Progenitor cell of endocrine pancreas (in vitro differentiated cells): ENCODE results near the gene NPR3. TPM values are rescaled to one million over a fixed set of nuclear protein-coding genes. Genes with fewer than 3 reads are reported as not detected.

Experiments used
- DNase-seq: peaks from one replicate; pipeline ENCODE4 v3.0.0; 2021; ENCODE audit warnings: low spot score; ENCODE audit not compliant: unreplicated experiment
- H3K27ac Mint-ChIP-seq: 2 replicates; pipeline ENCODE4 v1.8.0; 2021; ENCODE audit warnings: mild to moderate bottlenecking, moderate library complexity, mixed read lengths
- H3K27me3 Mint-ChIP-seq: 2 replicates; pipeline ENCODE4 v1.8.0; 2021; ENCODE audit warnings: mixed read lengths
- H3K36me3 Mint-ChIP-seq: 2 replicates; pipeline ENCODE4 v1.8.0; 2022; ENCODE audit warnings: mixed read lengths; ENCODE audit not compliant: insufficient read depth
- H3K4me1 Mint-ChIP-seq: 2 replicates; pipeline ENCODE4 v1.8.0; 2021; ENCODE audit warnings: low read depth, mixed read lengths
- H3K4me3 Mint-ChIP-seq: 2 replicates; pipeline ENCODE4 v1.8.0; 2021; ENCODE audit warnings: low read depth, mild to moderate bottlenecking, moderate library complexity, mixed read lengths
- H3K9me3 Mint-ChIP-seq: 2 replicates; pipeline ENCODE4 v1.8.0; 2021; ENCODE audit warnings: low read depth, mixed read lengths
- total RNA-seq: library from RNA; stranded (reverse); gene quantifications from 2 replicates; pipeline ENCODE4 v1.2.1, GENCODE V29; 2021
- TF ChIP-seq, protein P1 (sequence below): fragments of 200-600 bp; sonication (generic); IDR thresholded peaks from one replicate; pipeline ENCODE4 v1.5.0; 2021; ENCODE audit warnings: antibody characterized with exemption, mild to moderate bottlenecking; ENCODE audit not compliant: unreplicated experiment

The NPR3 gene
- total RNA-seq, 1 donor from 2014 or later: 1.0 TPM

GRCh38 chr5:32711681-32712480 is 760 bp downstream of the NPR3 start:
- H3K27me3 Mint-ChIP-seq: peaks cover 85% of the 10 kb centered on the region
- H3K36me3 Mint-ChIP-seq: no peaks in the 10 kb centered on the region
- H3K4me1 Mint-ChIP-seq: peaks cover 22% of the 10 kb centered on the region
- DNase-seq: no peak
- no peaks in the 10 kb centered on the region for H3K9me3 Mint-ChIP-seq
- H3K27ac Mint-ChIP-seq: no peak overlapping the region
- TF ChIP-seq, protein P1, sequence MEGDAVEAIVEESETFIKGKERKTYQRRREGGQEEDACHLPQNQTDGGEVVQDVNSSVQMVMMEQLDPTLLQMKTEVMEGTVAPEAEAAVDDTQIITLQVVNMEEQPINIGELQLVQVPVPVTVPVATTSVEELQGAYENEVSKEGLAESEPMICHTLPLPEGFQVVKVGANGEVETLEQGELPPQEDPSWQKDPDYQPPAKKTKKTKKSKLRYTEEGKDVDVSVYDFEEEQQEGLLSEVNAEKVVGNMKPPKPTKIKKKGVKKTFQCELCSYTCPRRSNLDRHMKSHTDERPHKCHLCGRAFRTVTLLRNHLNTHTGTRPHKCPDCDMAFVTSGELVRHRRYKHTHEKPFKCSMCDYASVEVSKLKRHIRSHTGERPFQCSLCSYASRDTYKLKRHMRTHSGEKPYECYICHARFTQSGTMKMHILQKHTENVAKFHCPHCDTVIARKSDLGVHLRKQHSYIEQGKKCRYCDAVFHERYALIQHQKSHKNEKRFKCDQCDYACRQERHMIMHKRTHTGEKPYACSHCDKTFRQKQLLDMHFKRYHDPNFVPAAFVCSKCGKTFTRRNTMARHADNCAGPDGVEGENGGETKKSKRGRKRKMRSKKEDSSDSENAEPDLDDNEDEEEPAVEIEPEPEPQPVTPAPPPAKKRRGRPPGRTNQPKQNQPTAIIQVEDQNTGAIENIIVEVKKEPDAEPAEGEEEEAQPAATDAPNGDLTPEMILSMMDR: no peak
- H3K4me3 Mint-ChIP-seq: peak overlapping the region; percentile 48

- TF ChIP-seq, protein P1: no peak
- H3K36me3 Mint-ChIP-seq: no peaks in the 10 kb centered on the region
- peaks cover 22% of the 10 kb centered on the region for H3K4me1 Mint-ChIP-seq
- peak overlapping the region; percentile 53 for H3K4me3 Mint-ChIP-seq
- DNase-seq: no peak
- no peaks in the 10 kb centered on the region for H3K9me3 Mint-ChIP-seq
- no peak overlapping the region for H3K27ac Mint-ChIP-seq
- H3K27me3 Mint-ChIP-seq: peaks cover 87% of the 10 kb centered on the region
Measured at GRCh38 chr5:32712481-32713360, 1.6 kb downstream of the NPR3 start.

DNA sequence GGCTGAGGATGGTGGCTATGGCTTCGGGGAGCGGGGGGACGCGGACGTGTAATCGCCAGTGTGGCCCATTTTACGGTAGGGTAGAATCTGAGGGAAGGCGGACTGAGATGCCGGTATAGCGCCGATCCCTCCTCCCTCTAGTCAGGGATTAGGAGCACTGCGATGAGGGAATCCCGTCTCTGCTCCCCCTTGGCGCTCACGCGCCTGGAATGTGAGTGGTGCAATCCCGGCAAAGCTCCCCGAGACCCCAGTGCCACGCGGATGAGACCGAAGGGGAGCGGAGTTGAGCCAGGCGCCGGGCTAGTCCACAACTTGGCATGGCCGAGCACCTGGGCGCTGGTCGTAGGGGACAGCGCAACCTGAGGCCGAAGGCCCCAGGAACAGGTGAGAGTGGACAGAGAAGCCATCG is 2.2 kb downstream of the NPR3 start:
- DNase-seq: no peak
- Mint-ChIP-seq H3K4me3 (peak overlapping the region; percentile 53), H3K4me1 (peaks cover 22% of the 10 kb centered on the region), H3K27me3 (peaks cover 87% of the 10 kb centered on the region), H3K9me3 (no peaks in the 10 kb centered on the region), H3K27ac (no peak overlapping the region), H3K36me3 (no peaks in the 10 kb centered on the region)
- TF ChIP-seq, protein P1: no peak

DNA sequence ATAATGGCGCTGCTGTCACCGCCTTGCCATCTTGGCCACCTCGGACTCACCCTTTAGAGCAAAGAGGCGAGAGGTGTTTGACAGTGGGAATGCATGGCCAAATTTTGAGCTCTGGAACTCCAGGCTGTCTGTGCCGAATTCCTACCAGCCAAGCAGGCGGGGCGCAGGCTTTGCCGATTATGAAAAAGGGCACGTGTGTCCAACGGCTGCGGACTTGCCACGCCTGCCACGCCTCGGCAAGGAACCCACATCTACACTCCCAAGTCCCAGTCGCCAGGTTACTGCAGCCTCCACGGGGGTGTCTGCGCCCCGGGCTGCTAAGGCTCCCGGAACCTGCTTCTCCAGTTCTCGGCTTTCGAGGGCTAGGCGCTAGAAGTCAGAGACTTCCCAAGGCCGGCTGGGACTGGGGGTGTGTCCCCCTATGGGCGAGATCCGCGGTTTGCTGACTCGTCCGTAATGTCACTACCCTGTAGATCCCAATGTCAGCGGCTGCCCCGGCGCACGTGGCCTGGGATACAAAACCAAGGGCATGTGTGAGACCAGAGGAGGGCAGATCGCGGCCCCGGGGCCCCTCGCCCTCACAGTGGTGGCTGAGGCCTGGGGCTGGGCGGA is 2.8 kb downstream of the NPR3 start:
- Mint-ChIP-seq H3K4me3 (peak overlapping the region; percentile 19), H3K9me3 (no peaks in the 10 kb centered on the region), H3K36me3 (no peaks in the 10 kb centered on the region), H3K27ac (no peak overlapping the region), H3K27me3 (peaks cover 82% of the 10 kb centered on the region), H3K4me1 (peaks cover 22% of the 10 kb centered on the region)
- TF ChIP-seq, protein P1: peak; percentile 20
- DNase-seq: peak; percentile 39

- DNase-seq: no peak
- Mint-ChIP-seq H3K36me3 (no peaks in the 10 kb centered on the region), H3K4me1 (peaks cover 22% of the 10 kb centered on the region), H3K9me3 (peaks cover 7% of the 10 kb centered on the region), H3K27ac (no peak overlapping the region), H3K27me3 (peaks cover 76% of the 10 kb centered on the region), H3K4me3 (no peak overlapping the region)
- TF ChIP-seq, protein P1: no peak
Measured at GRCh38 chr5:32714836-32715235, 3.7 kb downstream of the NPR3 start.
